SK-N-SH (cell line): Measurements from ENCODE around the gene LRAT.

Source experiments
- CTCF ChIP-seq: fragments of 200-600 bp; sonication (generic); IDR thresholded peaks from 2 replicates; pipeline ENCODE4 v1.6.1; 2017; ENCODE audit warnings: antibody characterized with exemption, mild to moderate bottlenecking, moderate library complexity
- ELF1 ChIP-seq: IDR thresholded peaks from 2 replicates; pipeline ENCODE4 v1.4.0; 2012
- FOSL2 ChIP-seq: IDR thresholded peaks from 2 replicates; pipeline ENCODE4 v1.4.0; 2012; ENCODE audit warnings: low read depth, mild to moderate bottlenecking, moderate library complexity, borderline replicate concordance
- IRF3 ChIP-seq: fragments of 150-350 bp; IDR thresholded peaks from 2 replicates; pipeline ENCODE4 v1.6.1; 2016; ENCODE audit warnings: mild to moderate bottlenecking, low read depth, low read length
- MXI1 ChIP-seq: IDR thresholded peaks from 2 replicates; pipeline ENCODE4 v1.6.1; 2012; ENCODE audit warnings: mild to moderate bottlenecking, low read depth, low read length, improper control_type of control experiment
- POLR2AphosphoS5 ChIP-seq: IDR thresholded peaks from 2 replicates; pipeline ENCODE4 v1.6.1; 2012; ENCODE audit warnings: low read depth, low read length
- TF ChIP-seq, protein P1 (sequence below): IDR thresholded peaks from 2 replicates; pipeline ENCODE4 v1.4.0; 2012; ENCODE audit warnings: low read depth

GRCh38 chr4:154781126-154781982 lies 37.6 kb downstream of the LRAT start, which contains the start of gene RBM46:
- no peak for TF ChIP-seq MXI1
- TF ChIP-seq POLR2AphosphoS5, result no peak
- TF ChIP-seq FOSL2, result no peak
- TF ChIP-seq, protein P1, sequence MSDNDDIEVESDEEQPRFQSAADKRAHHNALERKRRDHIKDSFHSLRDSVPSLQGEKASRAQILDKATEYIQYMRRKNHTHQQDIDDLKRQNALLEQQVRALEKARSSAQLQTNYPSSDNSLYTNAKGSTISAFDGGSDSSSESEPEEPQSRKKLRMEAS, result no peak
- TF ChIP-seq CTCF, result no peak
- no peak for TF ChIP-seq IRF3
- no peak for TF ChIP-seq ELF1
